ENCODE results near the gene MBTD1. TPM values are rescaled to one million over a fixed set of nuclear protein-coding genes. Genes with fewer than 3 reads are reported as not detected.

Gene MBTD1
- total and polyA plus RNA-seq, 10 donors, result 9.6 to 45.7 (median 23.6) TPM

- intact Hi-C loops (cut with DNase I; ENCODE audit: low total_unique reads), result no loop called here
- peaks cover 6 to 100% (median 87%) of the 10 kb centered on the region in 6 donors for H3K36me3 ChIP-seq
- H3K9me3 ChIP-seq, result no peaks in the 10 kb centered on the region
- H3K27ac ChIP-seq, result no peak overlapping the region
- H3K27me3 ChIP-seq (replicated peaks in 1 of 7), result no peaks in the 10 kb centered on the region
- H3K4me3 ChIP-seq, result no peak overlapping the region
- DNase-seq, result no peak
- peaks cover 0 to 7% (median 2%) of the 10 kb centered on the region in 6 donors for H3K4me1 ChIP-seq
- TF ChIP-seq POLR2AphosphoS5 (IDR thresholded peaks at IDR 0.05), result no peak
- TF ChIP-seq POLR2A (IDR thresholded peaks at IDR 0.05), result no peak
- no peak for TF ChIP-seq CTCF (IDR thresholded peaks at IDR 0.05 in 8 of 11, conservative IDR thresholded peaks at IDR 0.05 in 3 of 11)
These were observed 56.0 kb downstream of the MBTD1 start for GRCh38 chr17:51203838-51204237.

- Histone ChIP-seq H3K27me3 (replicated peaks in 1 of 7) (no peaks in the 10 kb centered on the region), H3K36me3 (peaks cover 3 to 98% (median 81%) of the 10 kb centered on the region in 6 donors), H3K4me1 (peaks cover 0 to 7% (median 2%) of the 10 kb centered on the region in 6 donors), H3K9me3 (no peaks in the 10 kb centered on the region), H3K27ac (peak overlapping the region in 4 of 8 donors; percentile 5 to 40 (median 16)), H3K4me3 (no peak overlapping the region)
- no peak for TF ChIP-seq CTCF (IDR thresholded peaks at IDR 0.05 in 8 of 11, conservative IDR thresholded peaks at IDR 0.05 in 3 of 11)
- TF ChIP-seq POLR2A (IDR thresholded peaks at IDR 0.05), result no peak
- no peak for TF ChIP-seq POLR2AphosphoS5 (IDR thresholded peaks at IDR 0.05)
- no peak for DNase-seq
- intact Hi-C loops (cut with DNase I; ENCODE audit: low total_unique reads), result no loop called here
- WGBS, 5 donors, result 74 to 84% (median 81%) methylated on average over 2 of the region's 2 CpGs
These were observed 59.0 kb downstream of the MBTD1 start for GRCh38 chr17:51200846-51201245.

DNA sequence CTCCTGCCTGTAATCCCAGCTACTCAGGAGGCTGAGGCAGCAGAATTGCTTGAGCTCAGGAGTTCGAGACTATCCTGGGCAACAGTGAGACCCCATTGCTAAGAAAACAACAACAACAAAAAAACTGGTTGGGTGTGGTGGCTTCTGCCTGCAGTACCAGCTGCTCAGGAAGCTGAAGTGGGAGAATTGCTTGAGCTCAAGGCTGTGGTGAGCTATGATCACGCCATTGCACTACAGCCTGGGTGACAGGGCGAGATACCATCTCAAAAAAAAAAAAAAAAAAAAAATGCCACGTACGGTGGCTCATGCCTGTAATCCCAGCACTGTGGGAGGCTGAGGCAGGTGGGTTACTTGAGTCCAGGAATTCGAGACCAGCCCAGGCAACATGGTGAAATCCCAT, 59.6 kb downstream of the MBTD1 start:
- Histone ChIP-seq H3K4me3 (no peak overlapping the region), H3K27me3 (replicated peaks in 1 of 7) (no peaks in the 10 kb centered on the region), H3K27ac (peak overlapping the region in 3 of 8 donors; percentile 5 to 30 (median 7)), H3K4me1 (peaks cover 0 to 7% (median 2%) of the 10 kb centered on the region in 6 donors), H3K36me3 (peaks cover 3 to 98% (median 78%) of the 10 kb centered on the region in 6 donors), H3K9me3 (no peaks in the 10 kb centered on the region)
- intact Hi-C loops (cut with DNase I; ENCODE audit: low total_unique reads), result no loop called here
- 66 to 81% (median 76%) methylated on average over 5 to 6 of the region's 6 CpGs for WGBS, 5 donors
- TF ChIP-seq POLR2A (IDR thresholded peaks at IDR 0.05), result no peak
- no peak for DNase-seq

DNA sequence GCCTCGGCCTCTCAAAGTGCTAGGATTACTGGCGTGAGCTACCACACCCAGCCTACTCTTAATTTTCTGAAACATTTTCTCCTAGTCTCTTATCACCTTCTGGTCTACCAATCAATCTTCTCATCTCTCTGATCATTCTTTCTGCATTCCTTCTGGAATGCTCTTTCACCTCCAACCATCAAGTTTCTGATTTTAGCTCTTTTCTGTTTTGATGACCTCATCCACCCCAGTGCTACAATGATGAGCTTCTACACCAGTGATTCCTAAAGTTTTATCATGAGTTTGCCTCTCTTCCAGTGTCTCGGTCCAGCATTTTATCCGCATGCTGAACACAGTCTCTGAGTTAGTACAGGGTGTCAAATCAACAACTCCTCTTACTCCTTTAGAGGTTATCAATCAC, 62.1 kb downstream of the MBTD1 start:
- no peaks in the 10 kb centered on the region for H3K9me3 ChIP-seq
- peaks cover 3 to 98% (median 75%) of the 10 kb centered on the region in 6 donors for H3K36me3 ChIP-seq
- H3K4me1 ChIP-seq, result peaks cover 0 to 7% (median 2%) of the 10 kb centered on the region in 6 donors
- H3K4me3 ChIP-seq, result no peak overlapping the region
- 94 to 100% (median 98%) methylated on average over 4 of the region's 4 CpGs for WGBS, 5 donors
- no peak overlapping the region for H3K27ac ChIP-seq
- TF ChIP-seq POLR2A (IDR thresholded peaks at IDR 0.05) (no peak), CTCF (IDR thresholded peaks at IDR 0.05 in 8 of 11, conservative IDR thresholded peaks at IDR 0.05 in 3 of 11) (no peak), POLR2AphosphoS5 (IDR thresholded peaks at IDR 0.05) (no peak)
- intact Hi-C loops (cut with DNase I; ENCODE audit: low total_unique reads), result no loop called here
- no peaks in the 10 kb centered on the region for H3K27me3 ChIP-seq (replicated peaks in 1 of 7)
- DNase-seq, result no peak

DNA sequence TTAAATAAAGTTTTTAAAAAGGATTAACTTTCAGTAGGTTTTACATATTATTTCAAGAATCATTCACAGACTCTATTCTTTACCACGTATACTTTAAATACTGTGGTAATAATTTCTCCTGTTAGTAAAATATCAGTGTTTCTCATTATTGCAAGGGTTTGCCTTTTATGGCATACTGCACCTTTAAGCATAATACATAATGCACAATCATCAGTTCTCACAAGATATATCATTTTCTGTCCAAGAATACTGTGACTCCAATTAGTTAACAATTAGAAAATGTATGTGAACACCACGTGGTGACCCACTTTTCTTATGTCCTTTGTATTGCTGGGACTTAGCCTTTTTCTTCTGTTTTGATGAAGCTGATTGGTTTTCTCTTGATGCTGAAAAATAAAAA, 68.0 kb downstream of the MBTD1 start:
- TF ChIP-seq POLR2A (IDR thresholded peaks at IDR 0.05), result no peak
- no peak for TF ChIP-seq CTCF (IDR thresholded peaks at IDR 0.05 in 8 of 11, conservative IDR thresholded peaks at IDR 0.05 in 3 of 11)
- TF ChIP-seq POLR2AphosphoS5 (IDR thresholded peaks at IDR 0.05), result no peak
- no peak overlapping the region for H3K4me3 ChIP-seq
- H3K27ac ChIP-seq, result no peak overlapping the region
- DNase-seq, result no peak
- H3K4me1 ChIP-seq, result no peaks in the 10 kb centered on the region
- intact Hi-C loops (cut with DNase I; ENCODE audit: low total_unique reads), result no loop called here
- H3K9me3 ChIP-seq, result no peaks in the 10 kb centered on the region
- no peaks in the 10 kb centered on the region for H3K27me3 ChIP-seq (replicated peaks in 1 of 7)
- 90 to 93% (median 90%) methylated on average over 2 of the region's 2 CpGs for WGBS, 5 donors
- H3K36me3 ChIP-seq, result peaks cover 0 to 98% (median 71%) of the 10 kb centered on the region in 6 donors

Data from spleen (tissue), 11 donors.